H1 (cell line): ENCODE measurements around the gene C19orf25. TPM values are rescaled to one million over a fixed set of nuclear protein-coding genes. Genes with fewer than 3 reads are reported as not detected.

Experiments used
- CTCF ChIA-PET: fragments of 300-600 bp; sonication (Branson Sonifier 250); formaldehyde crosslinking; loops from one replicate; lab custom pipeline; 2021; ENCODE audit not compliant: partially characterized antibody; lab: Charles Lee
- POLR2A ChIA-PET: fragments of 300-600 bp; sonication (Branson Sonifier 250); formaldehyde crosslinking; loops from one replicate; lab custom pipeline; 2021; ENCODE audit warnings: inconsistent platforms; ENCODE audit not compliant: partially characterized antibody; lab: Charles Lee
- DNase-seq, 2 experiments: peaks; one replicate each; pipeline versions ENCODE4 v3.0.0 to v3.0.0-alpha.2; 2010 to 2022; ENCODE audit warnings: low spot score in 2 of 2, low read depth in 1 of 2, mixed read lengths in 1 of 2
- FAIRE-seq: peaks from 2 replicates; lab custom pipeline; 2011; peaks lifted over from hg19 to GRCh38; lab: Jason Lieb, UNC
- H2AFZ ChIP-seq: 2 replicates; pipeline ENCODE4 v1.8.1; 2012; ENCODE audit warnings: low read length, inconsistent platforms
- H2AK5ac ChIP-seq: 2 replicates; pipeline ENCODE4 v1.6.1; 2013; ENCODE audit warnings: low read depth, low read length
- H2BK120ac ChIP-seq: replicated peaks from 2 replicates; pipeline ENCODE3; 2013; ENCODE audit warnings: low read depth, low read length, inconsistent platforms
- H2BK12ac ChIP-seq: 2 replicates; pipeline ENCODE4 v1.6.1; 2013; ENCODE audit warnings: low read depth, low read length
- H2BK15ac ChIP-seq: 2 replicates; pipeline ENCODE4 v1.6.1; 2013; ENCODE audit warnings: low read length
- H2BK20ac ChIP-seq: 2 replicates; pipeline ENCODE4 v1.6.1; 2013; ENCODE audit warnings: low read length
- H2BK5ac ChIP-seq: 2 replicates; pipeline ENCODE4 v1.6.1; 2013; ENCODE audit warnings: low read depth, low read length
- H3K14ac ChIP-seq: 2 replicates; pipeline ENCODE4 v1.6.1; 2013; ENCODE audit warnings: inconsistent platforms; ENCODE audit not compliant: insufficient read length
- H3K18ac ChIP-seq: 2 replicates; pipeline ENCODE4 v1.6.1; 2013; ENCODE audit warnings: low read length; ENCODE audit errors: extremely low read depth
- H3K23ac ChIP-seq: 2 replicates; pipeline ENCODE4 v1.6.1; 2013; ENCODE audit warnings: inconsistent platforms; ENCODE audit not compliant: insufficient read length
- H3K23me2 ChIP-seq: 2 replicates; pipeline ENCODE4 v1.6.1; 2013; ENCODE audit warnings: low read depth, low read length
- H3K27ac ChIP-seq: 2 replicates; pipeline ENCODE4 v1.6.1; 2011; ENCODE audit warnings: low read depth, low read length, inconsistent platforms
- H3K27me3 ChIP-seq, 4 experiments: replicated peaks in 1 of 4; 1 replicate in 1 of 4; 2 replicates in 3 of 4; pipeline versions ENCODE4 v1.6.1 to v1.8.1; 2011 to 2013; ENCODE audit warnings: low read length in 3 of 4, mild to moderate bottlenecking in 3 of 4, inconsistent platforms in 2 of 4, mixed read lengths in 2 of 4, moderate library complexity in 1 of 4; ENCODE audit not compliant: control insufficient read depth in 3 of 4, insufficient read depth in 3 of 4; ENCODE audit errors: extremely low read depth in 1 of 4
- H3K36me3 ChIP-seq, 4 experiments: 2 replicates each; pipeline versions ENCODE4 v1.6.1 to v1.8.1; 2011 to 2013; ENCODE audit warnings: mild to moderate bottlenecking in 4 of 4, low read length in 3 of 4, moderate library complexity in 2 of 4, control low read depth in 1 of 4, inconsistent platforms in 1 of 4; ENCODE audit not compliant: insufficient read depth in 4 of 4, control insufficient read depth in 2 of 4
- H3K4ac ChIP-seq: replicated peaks from 2 replicates; pipeline ENCODE3; 2013; ENCODE audit warnings: low read length, low read depth, mixed read lengths, inconsistent platforms; ENCODE audit not compliant: insufficient read length
- H3K4me1 ChIP-seq, 4 experiments: replicated peaks in 1 of 4; 1 replicate in 1 of 4; 2 replicates in 3 of 4; pipeline versions ENCODE4 v1.6.1 to v1.8.1; 2011 to 2013; ENCODE audit warnings: low read length in 3 of 4, inconsistent platforms in 2 of 4, mixed read lengths in 1 of 4; ENCODE audit not compliant: insufficient read depth in 4 of 4, control insufficient read depth in 3 of 4
- H3K4me2 ChIP-seq, 2 experiments: 2 replicates each; pipeline versions ENCODE4 v1.6.1 to v1.8.1; 2011 to 2013; ENCODE audit warnings: low read depth in 2 of 2, low read length in 2 of 2, control low read depth in 1 of 2, inconsistent platforms in 1 of 2, mild to moderate bottlenecking in 1 of 2; ENCODE audit not compliant: insufficient read depth in 1 of 2
- H3K4me3 ChIP-seq, 4 experiments: fragments of 200-600, 300-600 bp in 1 of 4; sonication (generic), shearing (Covaris generic), sonication (Bioruptor Twin) in 1 of 4; 2 replicates each; pipeline versions ENCODE4 v1.5.1 to v1.8.1; 2011 to 2016; ENCODE audit warnings: low read length in 4 of 4, low read depth in 3 of 4, control low read depth in 2 of 4, inconsistent platforms in 2 of 4, mild to moderate bottlenecking in 2 of 4, mixed read lengths in 1 of 4, moderate library complexity in 1 of 4; ENCODE audit not compliant: insufficient read depth in 2 of 4; ENCODE audit errors: extremely low read depth in 1 of 4
- H3K56ac ChIP-seq: replicated peaks from 2 replicates; pipeline ENCODE3; 2013; ENCODE audit warnings: low read depth, mild to moderate bottlenecking, mixed read lengths, low read length, inconsistent platforms; ENCODE audit not compliant: insufficient read length
- H3K79me1 ChIP-seq: 2 replicates; pipeline ENCODE4 v1.6.1; 2013; ENCODE audit warnings: low read depth, low read length, control low read depth
- H3K79me2 ChIP-seq, 2 experiments: 2 replicates each; pipeline versions ENCODE4 v1.6.1 to v1.8.1; 2012 to 2013; ENCODE audit warnings: low read length in 2 of 2, mild to moderate bottlenecking in 2 of 2, inconsistent platforms in 1 of 2; ENCODE audit not compliant: insufficient read depth in 2 of 2, control insufficient read depth in 1 of 2
- H3K9ac ChIP-seq, 4 experiments: replicated peaks in 1 of 4; 1 replicate in 1 of 4; 2 replicates in 3 of 4; pipeline versions ENCODE4 v1.6.1 to v1.8.1; 2011 to 2013; ENCODE audit warnings: low read depth in 3 of 4, low read length in 3 of 4, control low read depth in 2 of 4, mild to moderate bottlenecking in 2 of 4, moderate library complexity in 2 of 4, inconsistent platforms in 1 of 4; ENCODE audit errors: extremely low read depth in 1 of 4
- H3K9me3 ChIP-seq, 2 experiments: 2 replicates each; pipeline versions ENCODE4 v1.6.1 to v1.8.1; 2012 to 2013; ENCODE audit warnings: mild to moderate bottlenecking in 2 of 2, moderate library complexity in 2 of 2, control low read depth in 1 of 2, inconsistent platforms in 1 of 2, low read depth in 1 of 2, low read length in 1 of 2, mixed read lengths in 1 of 2; ENCODE audit not compliant: insufficient read depth in 2 of 2
- H4K20me1 ChIP-seq, 2 experiments: replicated peaks in 1 of 2; 2 replicates each; pipeline versions ENCODE3 to v1.8.1; 2011 to 2013; ENCODE audit warnings: inconsistent platforms in 2 of 2, low read length in 2 of 2, mild to moderate bottlenecking in 1 of 2; ENCODE audit not compliant: insufficient read depth in 2 of 2, control insufficient read depth in 1 of 2
- H4K5ac ChIP-seq: 2 replicates; pipeline ENCODE4 v1.6.1; 2013; ENCODE audit warnings: low read length, low read depth, mixed read lengths, inconsistent platforms; ENCODE audit not compliant: insufficient read length
- H4K8ac ChIP-seq: 2 replicates; pipeline ENCODE4 v1.8.0; 2013; ENCODE audit warnings: mild to moderate bottlenecking, moderate library complexity, low read length, inconsistent platforms; ENCODE audit not compliant: insufficient read depth; ENCODE audit errors: extremely low read depth
- H4K91ac ChIP-seq: replicated peaks from 2 replicates; pipeline ENCODE3; 2013; ENCODE audit warnings: low read length, mixed read lengths, inconsistent platforms; ENCODE audit not compliant: insufficient read length
- JUND ChIP-seq: IDR thresholded peaks from 2 replicates; pipeline ENCODE4 v1.6.1; 2011; ENCODE audit warnings: mild to moderate bottlenecking, improper control_type of control experiment, low read length
- WGBS, 2 experiments: shearing (Covaris generic) in 1 of 2; methylation state at CpG; one replicate each; pipeline versions ENCODE4 v1.1.6 to v1.1.7; 2013 to 2015; ENCODE audit warnings: low lambda C conversion rate in 2 of 2, mixed read lengths in 2 of 2, inconsistent platforms in 1 of 2, low coverage in 1 of 2, missing lambda C conversion rate in 1 of 2; ENCODE audit not compliant: insufficient replicate concordance in 2 of 2, insufficient coverage in 1 of 2, insufficient read length in 1 of 2; ENCODE audit errors: extremely low coverage in 1 of 2, missing lambda C conversion rate in 1 of 2; 5-methylcytosine and 5-hydroxymethylcytosine counted together
- polyA plus RNA-seq, 7 experiments: library from polyadenylated mRNA; depleted of rRNA in 3 of 7; stranded (reverse) in 5 of 7; unstranded in 2 of 7; fragments of >200 nt in 5 of 7; fragments of 200-250 nt in 2 of 7; gene quantifications; 1 replicate in 5 of 7; 2 replicates in 1 of 7; 4 replicates in 1 of 7; pipeline versions ENCODE4 v1.2.1 to v1.2.3, GENCODE V29; 2011 to 2013; ENCODE audit warnings: missing spikeins in 2 of 7, mixed read lengths in 2 of 7
- total RNA-seq: library from RNA; stranded (reverse); fragmentation: NEBNext Ultra II Directional; extraction: Animal tissue kit (Norgen Biotek cat#: 25700); gene quantifications from 2 replicates; pipeline ENCODE4 v1.2.1, GENCODE V29; 2021

C19orf25 gene
- total and polyA plus RNA-seq, 2 of the 8 experiments (the other 6 are each of a cell fraction or from before 2014, with no cell fraction given), result 41.3 to 67.4 TPM

DNA sequence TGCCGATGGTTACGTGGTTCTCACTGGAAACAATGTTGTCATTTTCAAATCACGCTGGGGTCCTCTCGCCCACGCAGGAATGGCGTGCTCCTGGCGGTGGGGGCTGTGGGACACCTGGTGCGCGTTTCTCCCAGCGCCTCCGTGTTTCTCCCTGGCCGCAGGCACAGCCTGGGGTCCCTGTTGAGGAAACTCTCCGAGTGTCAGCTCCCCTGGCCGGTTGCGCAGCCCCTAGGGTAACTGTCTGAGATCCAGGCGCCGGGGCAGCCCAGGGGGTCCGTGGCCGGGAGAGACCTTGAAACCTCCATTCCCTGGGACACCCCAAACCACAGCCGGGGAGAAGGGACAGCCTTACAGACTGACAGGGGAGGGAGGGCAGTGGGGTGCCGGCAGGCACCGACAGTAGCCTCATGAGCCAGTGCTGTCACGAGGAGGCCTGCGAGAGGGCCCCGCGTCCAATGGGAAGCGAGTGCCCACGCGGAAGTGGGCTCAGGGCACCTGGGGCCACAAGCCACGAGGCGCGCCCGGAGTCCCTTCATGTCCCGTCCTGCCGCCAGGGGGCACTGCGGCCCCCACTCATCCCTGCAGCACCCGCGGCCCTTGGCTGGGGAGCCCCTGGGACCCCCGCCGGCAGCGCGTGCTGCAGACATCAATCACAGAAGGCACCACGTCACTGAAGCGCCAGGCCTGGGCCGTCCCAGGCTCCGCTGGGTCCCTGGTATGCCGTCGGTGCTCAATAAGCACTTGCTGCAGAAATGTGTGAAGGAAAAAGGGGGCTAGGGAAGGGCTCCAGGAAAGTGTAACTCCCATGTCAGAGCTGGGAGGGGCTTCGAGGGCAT lies 24.3 kb upstream of the C19orf25 start:
- peak overlapping the region; percentile 60; the same call in 1 of the 2 replicates for H3K18ac ChIP-seq
- no peak overlapping the region for H3K23ac ChIP-seq
- 27% methylated on average over 46 of the region's 49 CpGs; no CpG with 5 or more reads in 1 of the 2 experiments for WGBS, 2 experiments
- H3K14ac ChIP-seq, result no peak overlapping the region
- H3K4ac ChIP-seq, result no peak overlapping the region
- H3K36me3 ChIP-seq, result no peaks in the 10 kb centered on the region
- H2BK5ac ChIP-seq, result peak overlapping the region; percentile 26; the same call in 1 of the 2 replicates
- no peak overlapping the region for H3K27ac ChIP-seq
- H3K9me3 ChIP-seq, result peaks cover 5 to 11% of the 10 kb centered on the region in 2 experiments; a peak in 2 of 4 replicates
- H3K79me1 ChIP-seq, result no peaks in the 10 kb centered on the region
- peak overlapping the region; percentile 84 for H4K8ac ChIP-seq
- H3K56ac ChIP-seq, result peak overlapping the region; percentile 21
- no peak overlapping the region for H2BK12ac ChIP-seq
- H2AK5ac ChIP-seq, result no peak overlapping the region
- peaks cover 0 to 10% (median 6%) of the 10 kb centered on the region in 4 experiments; a peak in 5 of 7 replicates for H3K4me1 ChIP-seq
- FAIRE-seq (no peak), DNase-seq (peak in 1 of 2 experiments; percentile 93)
- CTCF ChIA-PET, result interaction anchor here (0.5 to 3.9 kb wide), 12 partner anchors 9 to 323 kb away, joined by 3 to 14 read pairs (median 3); partner anchors contain the start of gene REEP6
- POLR2A ChIA-PET, result interaction anchor here (0.6 to 2.6 kb wide), 4 partner anchors 12 to 104 kb away, joined by 3 to 7 read pairs (median 3); partner anchors contain the start of gene REEP6
- peak overlapping the region; percentile 63; the same call in 1 of the 2 replicates for H2AFZ ChIP-seq
- no peaks in the 10 kb centered on the region for H3K79me2 ChIP-seq
- peak overlapping the region; percentile 54 to 62 for H3K4me2 ChIP-seq
- H3K23me2 ChIP-seq, result peaks cover 7% of the 10 kb centered on the region; the same call in 1 of the 2 replicates
- H2BK120ac ChIP-seq, result no peak overlapping the region
- H2BK20ac ChIP-seq, result no peak overlapping the region; the same call in 1 of the 2 replicates
- peak overlapping the region; percentile 4 to 52 (median 20); a peak in 5 of 8 replicates for H3K4me3 ChIP-seq
- no peak overlapping the region for H4K91ac ChIP-seq
- H3K9ac ChIP-seq, result no peak overlapping the region
- H3K27me3 ChIP-seq, result peaks cover 0 to 19% (median 16%) of the 10 kb centered on the region in 4 experiments; a peak in 5 of 7 replicates
- H2BK15ac ChIP-seq, result peak overlapping the region; percentile 88
- H4K5ac ChIP-seq, result no peak overlapping the region
- no peaks in the 10 kb centered on the region for H4K20me1 ChIP-seq
- no peak for TF ChIP-seq JUND
